RWPE2 (cell line): ENCODE measurements around the gene MYL6B.
"Not testable (repeated sequence)": the region's sequence is repeated elsewhere in the genome, so short reads cannot be mapped to it uniquely, and the experiment has no call there.

Source experiments
- ATAC-seq: fragments of 200-7000 bp; cut with Tn5 transposase; 3 replicates; pipeline ENCODE4 v1.9.1; 2021; ENCODE audit warnings: low read depth
- DNase-seq: peaks from one replicate; pipeline ENCODE4 v3.0.0-alpha.2; 2020; ENCODE audit warnings: low spot score
- H3K27ac ChIP-seq: fragments of 450-650 bp; 2 replicates; pipeline ENCODE4 v1.5.1; 2017; ENCODE audit warnings: mild to moderate bottlenecking; ENCODE audit not compliant: poor library complexity, severe bottlenecking
- H3K27me3 ChIP-seq: fragments of 250-450 bp; sonication (Bioruptor Pico); 2 replicates; pipeline ENCODE4 v1.5.1; 2021; ENCODE audit warnings: mild to moderate bottlenecking, moderate library complexity; ENCODE audit not compliant: insufficient read depth, poor library complexity, severe bottlenecking
- H3K36me3 ChIP-seq: fragments of 250-450 bp; sonication (Bioruptor Pico); 2 replicates; pipeline ENCODE4 v1.5.1; 2020; ENCODE audit warnings: low read depth, mild to moderate bottlenecking, moderate library complexity
- H3K4me1 ChIP-seq: fragments of 250-450 bp; sonication (Bioruptor Pico); 2 replicates; pipeline ENCODE4 v1.5.1; 2021; ENCODE audit warnings: mild to moderate bottlenecking, moderate library complexity; ENCODE audit not compliant: insufficient read depth, poor library complexity, severe bottlenecking
- H3K4me3 ChIP-seq: fragments of 250-450 bp; sonication (Bioruptor Pico); 2 replicates; pipeline ENCODE4 v1.5.1; 2021; ENCODE audit warnings: mild to moderate bottlenecking, moderate library complexity; ENCODE audit not compliant: severe bottlenecking
- H3K9me3 ChIP-seq: fragments of 250-450 bp; sonication (Bioruptor Pico); 2 replicates; pipeline ENCODE4 v1.5.1; 2021; ENCODE audit warnings: mild to moderate bottlenecking, moderate library complexity; ENCODE audit not compliant: severe bottlenecking
- CTCF ChIP-seq: fragments of 450-650 bp; IDR thresholded peaks from one replicate; pipeline ENCODE4 v1.5.1; 2017; ENCODE audit warnings: mild to moderate bottlenecking, moderate library complexity; ENCODE audit not compliant: poor library complexity, severe bottlenecking

Gene MYL6B

GRCh38 chr12:56190695-56191155 is 38.3 kb downstream of the MYL6B start:
- ATAC-seq = no peak
- H3K4me3 ChIP-seq = peak overlapping the region; percentile 81
- H3K36me3 ChIP-seq = peaks cover 20% of the 10 kb centered on the region
- peak overlapping the region; percentile 80 for H3K27ac ChIP-seq
- no peaks in the 10 kb centered on the region for H3K9me3 ChIP-seq
- peaks cover 7% of the 10 kb centered on the region for H3K4me1 ChIP-seq
- H3K27me3 ChIP-seq = no peaks in the 10 kb centered on the region
- DNase-seq = no peak
- TF ChIP-seq CTCF = no peak

- H3K27me3 ChIP-seq = no peaks in the 10 kb centered on the region
- no peak for TF ChIP-seq CTCF
- no peak overlapping the region for H3K4me3 ChIP-seq
- ATAC-seq (no peak), DNase-seq (no peak)
- peaks cover 7% of the 10 kb centered on the region for H3K4me1 ChIP-seq
- H3K27ac ChIP-seq = no peak overlapping the region
- H3K9me3 ChIP-seq = no peaks in the 10 kb centered on the region
- H3K36me3 ChIP-seq = peaks cover 2% of the 10 kb centered on the region; the same call in 1 of the 2 replicates
These were observed 40.2 kb downstream of the MYL6B start for GRCh38 chr12:56192582-56192981.

GRCh38 chr12:56193025-56193578 is 40.7 kb downstream of the MYL6B start:
- H3K4me1 ChIP-seq = peaks cover 7% of the 10 kb centered on the region
- no peak for ATAC-seq
- no peaks in the 10 kb centered on the region for H3K36me3 ChIP-seq
- TF ChIP-seq CTCF = peak; percentile 89
- no peaks in the 10 kb centered on the region for H3K9me3 ChIP-seq
- no peak overlapping the region for H3K4me3 ChIP-seq
- H3K27me3 ChIP-seq = no peaks in the 10 kb centered on the region
- no peak for DNase-seq
- H3K27ac ChIP-seq = no peak overlapping the region

- H3K27ac ChIP-seq = peak overlapping the region; percentile 65
- not testable (repeated sequence) for H3K4me3 ChIP-seq, H3K36me3 ChIP-seq, H3K27me3 ChIP-seq, H3K9me3 ChIP-seq, H3K4me1 ChIP-seq, DNase-seq
- ATAC-seq = peak; percentile 85
These were observed 44.6 kb downstream of the MYL6B start for GRCh38 chr12:56196818-56197550.

- no peaks in the 10 kb centered on the region for H3K9me3 ChIP-seq
- peak overlapping the region; percentile 65 for H3K27ac ChIP-seq
- no peaks in the 10 kb centered on the region for H3K27me3 ChIP-seq
- TF ChIP-seq CTCF = no peak
- DNase-seq (no peak), ATAC-seq (no peak)
- H3K4me3 ChIP-seq = no peak overlapping the region
- H3K36me3 ChIP-seq = no peaks in the 10 kb centered on the region
- H3K4me1 ChIP-seq = peaks cover 3% of the 10 kb centered on the region
These were observed 45.7 kb downstream of the MYL6B start for GRCh38 chr12:56197921-56198635.
